ENCODE data around the gene DOCK8.

- no peak for TF ChIP-seq CTCF (IDR thresholded peaks at IDR 0.05; ENCODE audit: low read length)
- no peak for TF ChIP-seq EZH2 (optimal IDR thresholded peaks at IDR 0.05; ENCODE audit: low read depth, low read length)
Measured at GRCh38 chr9:259405-260404, 45.0 kb downstream of the DOCK8 start.
